GM21515 (cell line): Measurements from ENCODE around the gene GRM8.
A peak's percentile ranks its signal among the peaks of the same experiment; 100 is the strongest.
"Not testable (repeated sequence)": the region's sequence is repeated elsewhere in the genome, so short reads cannot be mapped to it uniquely, and the experiment has no call there.

Experiments used
- ATAC-seq: cut with Tn5 transposase; IDR thresholded peaks from one replicate; pipeline ENCODE4 v1.9.1; 2021; ENCODE audit not compliant: unreplicated experiment

Gene GRM8

GRCh38 chr7:126931581-126931980, 321.2 kb downstream of the GRM8 start:
- no peak for ATAC-seq

DNA sequence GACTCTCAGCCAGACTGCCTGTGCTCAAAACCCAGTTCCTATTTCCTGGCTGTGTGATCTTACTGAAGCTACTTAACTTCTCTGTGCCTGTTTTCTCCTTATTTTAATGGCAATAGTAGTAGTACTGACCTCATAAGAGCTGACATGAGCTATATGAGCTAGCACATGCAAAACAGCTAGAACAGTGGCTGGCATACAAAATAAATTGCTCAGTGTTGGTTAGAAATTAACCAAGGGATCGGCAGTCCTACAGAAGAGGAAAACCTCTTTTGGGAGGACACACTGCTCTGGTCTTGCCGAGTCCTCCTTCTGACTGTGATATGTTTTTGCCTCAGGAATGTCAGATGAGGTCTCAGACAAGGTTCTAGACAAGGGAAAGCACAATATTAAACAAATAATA, 322.6 kb downstream of the GRM8 start:
- ATAC-seq: no peak

DNA sequence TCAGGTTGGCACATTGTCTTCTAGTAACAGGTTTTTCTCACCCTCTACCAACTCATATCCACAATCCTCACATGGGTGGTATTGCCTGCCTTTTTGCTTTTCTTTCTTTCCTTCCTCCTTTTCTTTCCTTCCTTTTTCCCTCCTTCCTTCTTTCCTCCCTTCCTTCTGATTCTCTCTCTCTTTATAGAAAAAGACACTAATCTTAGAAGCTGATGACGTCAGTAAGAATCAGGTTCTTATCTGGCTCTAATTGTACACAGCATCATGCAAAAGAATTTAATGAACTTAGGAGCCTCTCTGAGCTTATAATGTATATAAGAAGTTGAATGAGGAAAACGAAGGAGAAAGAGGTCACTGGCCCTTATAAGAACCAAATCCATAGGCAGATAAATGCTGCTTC, 328.3 kb downstream of the GRM8 start:
- no peak for ATAC-seq

DNA sequence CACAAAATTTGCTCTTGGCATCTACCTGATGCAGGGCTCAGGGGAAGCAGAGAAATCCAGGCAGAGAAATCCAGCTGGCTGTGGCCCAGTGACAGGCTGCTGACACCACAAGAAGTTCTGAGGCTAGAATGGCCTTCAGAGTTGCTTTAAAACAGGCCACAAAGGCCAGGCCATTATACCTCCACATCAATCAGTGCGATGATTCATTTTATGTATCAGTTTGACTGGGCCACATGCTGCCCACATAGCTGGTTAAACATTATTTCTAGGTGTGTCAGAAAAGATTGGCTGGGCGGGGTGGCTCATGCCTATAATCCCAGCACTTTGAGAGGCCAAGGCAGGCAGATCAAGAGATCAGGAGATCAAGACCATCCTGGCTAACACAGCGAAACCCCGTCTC, 341.1 kb downstream of the GRM8 start:
- not testable (repeated sequence) for ATAC-seq

GRCh38 chr7:126908564-126908963, 344.2 kb downstream of the GRM8 start:
- ATAC-seq: not testable (repeated sequence)

- not testable (repeated sequence) for ATAC-seq
Measured at GRCh38 chr7:126907657-126908056, 345.1 kb downstream of the GRM8 start.

DNA sequence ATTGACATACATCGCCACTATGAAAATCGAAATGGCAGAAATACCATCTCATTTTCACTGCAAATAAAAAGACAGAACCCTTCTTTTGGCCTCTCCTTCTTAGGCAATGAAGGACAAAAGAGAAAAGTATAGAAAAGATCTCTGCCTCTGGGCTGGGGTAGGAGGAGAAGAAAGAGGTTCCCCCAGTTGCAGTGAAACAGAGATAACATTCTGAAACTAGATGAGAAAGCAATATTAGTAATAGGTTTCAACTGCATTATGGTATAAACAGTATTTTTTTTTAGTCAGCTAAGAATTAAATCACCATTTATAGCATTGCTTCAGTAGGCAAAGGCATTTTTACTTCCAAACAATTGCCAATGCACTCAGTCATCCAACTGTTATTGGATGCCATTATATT, 347.5 kb downstream of the GRM8 start:
- ATAC-seq: not testable (repeated sequence)

DNA sequence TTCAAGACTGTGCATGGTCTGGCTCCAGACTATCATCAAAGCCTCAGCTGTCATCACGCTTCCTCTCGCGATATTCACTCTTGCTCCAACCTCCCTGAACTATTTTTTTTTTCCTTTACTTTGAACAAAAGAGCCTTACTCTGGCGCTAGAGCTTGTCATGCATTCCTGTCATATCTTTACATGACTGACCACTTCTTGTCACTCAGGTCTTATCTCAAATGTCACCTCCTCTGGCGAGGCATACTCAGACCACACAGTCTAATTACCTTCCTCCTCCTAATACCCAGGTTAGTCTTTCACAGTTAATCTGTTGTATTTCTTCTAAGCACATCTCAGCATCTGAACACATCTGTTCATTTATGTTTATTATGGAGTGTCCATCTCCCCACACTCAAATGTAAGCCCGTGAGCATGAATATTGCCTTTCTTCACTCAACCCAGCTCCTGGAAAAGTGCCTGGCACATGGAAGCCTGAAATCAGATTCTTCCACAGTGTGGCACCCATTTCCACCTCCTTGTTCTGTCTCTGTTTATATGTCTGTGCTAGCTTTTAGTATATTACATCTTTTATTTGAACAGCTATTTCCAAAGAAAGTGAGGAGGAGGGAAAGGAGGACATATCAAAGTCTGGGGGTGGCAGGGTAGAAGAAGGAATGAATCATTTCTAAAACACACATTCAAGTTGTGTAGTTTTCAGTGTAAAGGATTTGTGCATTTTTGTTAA, 351.5 kb downstream of the GRM8 start:
- not testable (repeated sequence) for ATAC-seq

GRCh38 chr7:126887980-126888379, 364.8 kb downstream of the GRM8 start:
- not testable (repeated sequence) for ATAC-seq

DNA sequence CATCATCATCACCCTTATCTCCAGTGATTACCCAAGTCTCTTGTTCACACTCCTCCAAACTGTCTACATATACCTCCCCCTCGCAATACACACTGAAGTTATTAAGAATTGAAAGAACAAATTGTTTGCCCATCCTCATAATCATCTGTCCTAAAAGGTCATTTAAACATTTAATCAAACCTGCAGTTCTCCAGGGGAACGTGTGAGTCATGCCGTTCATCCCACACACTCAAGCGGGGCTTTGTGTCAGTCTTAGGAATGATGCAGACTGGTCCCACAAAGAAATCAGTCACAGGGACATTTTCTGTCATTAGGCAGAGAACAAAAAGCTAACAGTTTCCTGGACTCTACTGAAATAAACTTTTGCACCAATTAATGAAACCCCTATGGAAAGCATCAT, 365.2 kb downstream of the GRM8 start:
- ATAC-seq: not testable (repeated sequence)

GRCh38 chr7:126882730-126883129, 370.0 kb downstream of the GRM8 start:
- not testable (repeated sequence) for ATAC-seq

- ATAC-seq: not testable (repeated sequence)
Measured at GRCh38 chr7:126881908-126882307, 370.8 kb downstream of the GRM8 start.

GRCh38 chr7:126881315-126881714, 371.4 kb downstream of the GRM8 start:
- no peak for ATAC-seq

DNA sequence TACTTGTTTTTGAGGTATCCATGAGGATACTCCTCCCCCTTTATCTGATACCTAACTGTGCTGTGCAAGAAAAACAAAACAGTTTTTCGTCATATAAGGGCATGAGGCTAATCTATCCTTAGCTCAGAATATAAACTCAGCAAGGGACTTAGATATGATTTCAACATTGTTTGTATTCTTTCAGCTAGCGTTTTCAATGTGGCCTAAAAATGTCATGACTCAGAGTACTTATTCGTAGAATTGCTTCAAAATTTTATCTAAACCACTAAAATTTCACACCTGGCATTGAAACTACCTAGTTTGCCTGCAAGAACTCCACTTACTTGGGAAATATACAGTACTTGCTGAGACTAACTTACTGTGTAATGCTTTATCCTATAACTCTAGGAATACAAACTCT, 376.2 kb downstream of the GRM8 start:
- not testable (repeated sequence) for ATAC-seq

GRCh38 chr7:126856691-126857291, 395.9 kb downstream of the GRM8 start:
- ATAC-seq: peak; percentile 81

DNA sequence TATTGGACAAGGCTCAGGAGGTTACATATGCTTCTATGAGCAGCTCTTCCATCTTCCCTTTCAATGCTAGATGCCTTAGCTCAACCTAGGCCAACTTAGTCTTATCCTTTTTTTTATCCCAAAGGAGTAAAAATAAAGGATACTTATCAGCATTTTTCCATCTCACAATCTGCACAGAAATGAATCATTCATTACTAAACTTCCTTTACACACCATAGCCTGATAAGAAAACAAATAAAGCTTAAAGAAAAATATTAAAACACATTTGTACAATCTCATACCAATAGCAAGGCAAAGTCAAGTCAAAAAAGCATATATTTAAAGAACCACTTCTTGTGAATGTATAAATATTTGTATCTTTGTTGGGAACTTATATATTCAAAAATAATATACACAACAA, 407.4 kb downstream of the GRM8 start:
- no peak for ATAC-seq

DNA sequence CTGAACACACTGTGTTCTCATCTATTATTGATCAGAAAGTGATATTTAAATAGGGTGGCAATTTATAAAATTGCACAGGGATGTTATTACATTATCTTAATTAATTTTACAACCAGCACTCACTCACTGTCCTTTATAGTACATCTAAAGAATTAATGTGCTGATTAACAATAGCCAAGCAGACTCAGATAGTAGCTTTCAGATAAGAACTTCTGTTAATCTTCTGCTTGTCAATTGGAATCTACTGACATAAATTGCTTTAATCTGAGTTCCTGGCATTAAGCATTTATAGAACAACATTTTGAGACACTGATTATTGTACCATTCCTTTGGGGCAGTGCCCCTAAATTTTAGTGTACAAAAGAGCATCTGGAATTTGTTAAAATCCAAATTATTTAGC, 408.9 kb downstream of the GRM8 start:
- ATAC-seq: no peak

DNA sequence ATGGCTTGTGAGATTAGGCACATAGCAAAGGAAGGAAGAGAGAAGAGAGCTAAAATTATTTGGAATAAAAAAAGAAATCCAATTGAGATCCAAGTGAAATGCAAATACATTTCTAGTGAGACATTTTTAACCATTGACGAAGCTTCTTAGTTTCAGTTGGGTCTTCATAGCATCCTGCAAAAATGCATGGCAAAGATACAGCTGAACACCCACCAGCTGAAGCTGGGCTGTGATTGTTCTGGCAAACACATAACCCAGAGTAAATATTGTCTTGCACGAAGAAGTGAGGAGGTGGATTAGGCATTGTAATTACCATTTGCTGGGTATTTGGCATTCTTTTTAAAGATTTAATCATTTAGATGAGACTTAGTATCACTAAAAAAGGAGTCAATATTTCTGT, 409.4 kb downstream of the GRM8 start:
- no peak for ATAC-seq

- ATAC-seq: no peak
Measured at GRCh38 chr7:126842451-126842850, 410.3 kb downstream of the GRM8 start.

DNA sequence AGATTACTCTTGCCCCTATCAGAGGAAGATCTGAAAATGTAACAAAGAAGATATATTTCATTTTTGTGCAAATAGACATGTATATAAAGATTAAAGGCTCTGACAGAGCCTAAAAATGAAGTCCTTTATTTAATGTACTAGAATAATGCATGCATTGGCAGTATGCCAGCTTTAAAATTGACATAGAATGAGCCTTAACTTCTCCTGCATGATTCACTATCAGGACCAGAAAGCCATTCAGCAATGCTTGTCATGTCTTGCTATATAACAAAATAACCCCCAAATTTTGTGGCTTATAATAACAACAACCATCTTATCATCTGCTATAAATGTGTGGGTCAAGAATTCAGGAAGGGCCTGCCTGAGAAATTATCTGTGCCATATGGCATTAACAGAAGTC, 411.9 kb downstream of the GRM8 start:
- ATAC-seq: no peak

DNA sequence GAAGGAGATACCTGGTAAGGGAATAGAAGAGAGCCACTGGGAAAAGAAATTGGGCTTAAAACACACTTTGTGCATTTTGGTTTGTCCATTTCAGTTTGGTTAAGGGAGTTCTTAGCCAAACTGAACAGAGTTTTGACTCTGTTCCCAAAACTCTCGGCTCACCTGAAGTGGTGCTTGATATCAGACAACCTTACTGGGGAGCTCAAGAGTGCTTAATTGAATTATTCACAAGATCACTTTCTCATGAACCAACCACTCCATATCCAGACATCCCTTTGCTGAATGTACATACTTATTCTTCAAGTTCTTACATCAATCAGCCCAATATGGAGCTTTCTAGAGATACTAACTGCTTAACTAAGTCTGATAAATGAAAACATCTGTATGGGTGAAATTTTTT, 413.1 kb downstream of the GRM8 start:
- ATAC-seq: no peak

DNA sequence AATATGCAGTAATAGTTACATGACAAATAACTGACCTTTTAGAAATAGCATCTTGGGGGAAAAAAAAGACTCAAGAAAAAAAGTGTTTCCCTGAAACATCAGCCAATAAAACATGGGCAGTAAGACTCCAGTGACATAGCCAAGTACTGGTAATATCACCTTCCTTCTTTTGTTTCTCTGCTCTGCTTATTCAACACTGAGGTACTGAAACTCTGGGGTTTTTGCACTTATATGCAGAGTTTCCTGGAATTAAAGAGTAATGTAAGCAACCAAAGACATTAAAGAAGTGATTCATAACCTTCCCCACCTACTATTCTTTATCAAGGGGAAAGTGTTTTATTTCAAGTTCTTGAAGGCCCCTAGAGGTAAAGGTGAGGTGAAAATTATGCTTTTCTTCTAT, 414.5 kb downstream of the GRM8 start:
- ATAC-seq: no peak

- ATAC-seq: not testable (repeated sequence)
Measured at GRCh38 chr7:126831241-126831640, 421.5 kb downstream of the GRM8 start.
